SKM-1 treated with dmso at 0.1 percent for 144 hours (cell line): ENCODE results near the gene PTPN14.
"Not testable (repeated sequence)": the region's sequence is repeated elsewhere in the genome, so short reads cannot be mapped to it uniquely, and the experiment has no call there.

Source experiments
- DNase-seq: peaks from one replicate; lab custom pipeline; 2025; ENCODE audit not compliant: unreplicated experiment; lab: John Stamatoyannopoulos, UW

PTPN14 gene

GRCh38 chr1:214551436-214552173 is at the start of gene PTPN14:
Gene PTPN14, minus strand, starts transcription at chr1:214551602. Its CDS starts 86,799 bp downstream, at chr1:214464803.
- DNase-seq: peak; percentile 56

- no peak for DNase-seq
Observed at GRCh38 chr1:214593158-214593557, 41.8 kb upstream of the PTPN14 start.

DNA sequence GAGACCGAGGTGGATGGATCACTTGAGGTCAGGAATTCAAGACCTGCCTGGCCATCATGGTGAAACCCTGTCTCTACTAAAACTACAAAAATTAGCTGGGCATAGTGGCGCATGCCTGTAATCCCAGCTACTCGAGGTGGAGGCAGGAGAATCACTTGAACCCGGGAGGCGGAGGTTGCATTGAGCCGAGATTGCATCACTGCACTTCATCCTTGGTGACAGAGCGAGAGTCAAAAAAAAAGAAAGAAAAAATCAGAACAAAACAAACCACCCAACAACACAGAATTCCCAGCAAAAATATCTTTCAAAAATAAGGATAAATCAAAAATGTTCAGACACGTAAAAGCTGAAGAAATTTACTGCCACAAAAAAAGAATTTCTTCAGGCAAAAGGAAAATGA is 40.5 kb upstream of the PTPN14 start:
- DNase-seq: not testable (repeated sequence)

- DNase-seq: no peak
Observed at GRCh38 chr1:214590696-214591095, 39.3 kb upstream of the PTPN14 start.

DNA sequence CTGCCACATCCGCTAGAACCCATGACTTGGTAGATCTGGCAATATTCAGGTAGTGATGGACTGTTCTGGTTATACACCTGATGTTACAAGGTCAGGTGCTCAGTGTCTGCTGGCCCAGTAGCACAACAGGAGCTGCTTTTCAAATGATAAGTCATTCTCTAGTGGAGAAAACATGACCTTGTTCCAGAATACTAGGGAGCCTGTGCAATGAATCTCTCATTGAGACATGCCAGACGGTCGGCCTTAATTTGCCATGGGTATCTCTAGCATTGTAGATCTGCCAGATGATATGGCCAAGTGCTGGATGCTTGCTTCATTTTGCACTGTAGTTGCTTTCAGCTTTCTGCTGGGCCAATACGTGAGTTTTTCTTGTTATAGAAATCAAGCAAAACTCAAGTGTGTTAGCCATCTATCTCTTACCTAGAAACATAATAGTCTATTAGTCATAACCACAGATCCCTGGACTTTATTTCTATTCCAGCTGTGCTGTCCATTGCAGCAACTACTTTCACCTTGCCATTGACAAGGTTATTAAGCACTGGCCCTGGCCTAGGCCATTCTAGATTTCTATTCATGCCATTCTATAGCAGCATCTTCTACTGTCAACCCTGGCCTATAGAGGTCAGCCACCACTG is 37.7 kb upstream of the PTPN14 start:
- DNase-seq: no peak

- no peak for DNase-seq
Observed at GRCh38 chr1:214587165-214587564, 35.8 kb upstream of the PTPN14 start.

GRCh38 chr1:214586621-214587020 is 35.2 kb upstream of the PTPN14 start:
- DNase-seq: no peak

DNA sequence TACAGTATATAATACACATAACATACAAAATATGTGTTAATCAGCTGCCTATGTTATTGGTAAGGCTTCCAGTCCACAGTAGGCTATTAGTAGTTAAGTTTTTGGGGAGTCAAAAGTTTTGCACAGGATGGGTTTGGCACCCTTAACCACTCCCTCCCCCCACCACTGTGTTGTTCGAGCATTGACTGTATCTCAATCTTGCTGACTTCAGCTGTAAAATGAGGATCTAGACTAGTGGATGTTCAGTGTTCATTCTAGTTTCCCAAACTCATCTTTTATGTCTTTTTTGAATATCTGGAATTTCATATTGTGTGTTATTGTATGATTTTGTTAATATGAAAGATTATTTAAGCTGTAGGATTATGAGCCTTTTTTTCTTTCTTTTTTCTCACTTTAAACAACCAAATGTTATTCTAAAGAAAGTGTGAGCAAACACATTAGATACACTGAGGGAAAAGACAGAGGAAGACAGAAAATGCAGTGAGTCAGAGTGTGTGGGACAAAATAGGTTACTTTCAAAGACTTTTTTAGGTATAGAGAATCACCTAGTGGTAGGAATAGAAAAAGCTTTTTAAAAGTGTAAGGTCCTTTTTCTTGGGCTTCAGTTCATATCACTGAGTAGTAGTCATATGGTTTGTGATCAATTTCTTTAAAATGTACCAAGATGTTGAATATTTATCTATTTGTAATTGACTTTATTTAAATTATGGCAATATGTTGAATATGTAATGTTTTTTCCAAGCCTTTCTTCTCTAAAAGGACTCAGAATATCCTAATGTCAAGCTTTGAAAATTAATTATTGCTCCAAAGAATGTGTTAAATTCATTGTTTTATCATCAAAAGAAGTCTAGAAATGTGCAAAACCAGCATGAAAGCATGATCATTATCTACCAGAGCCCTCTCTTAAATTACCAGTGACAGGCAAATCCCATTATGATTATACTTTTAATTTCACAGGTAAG is 33.7 kb upstream of the PTPN14 start:
- peak; percentile 63 for DNase-seq

GRCh38 chr1:214583824-214584554 is 32.6 kb upstream of the PTPN14 start:
- DNase-seq: no peak

DNA sequence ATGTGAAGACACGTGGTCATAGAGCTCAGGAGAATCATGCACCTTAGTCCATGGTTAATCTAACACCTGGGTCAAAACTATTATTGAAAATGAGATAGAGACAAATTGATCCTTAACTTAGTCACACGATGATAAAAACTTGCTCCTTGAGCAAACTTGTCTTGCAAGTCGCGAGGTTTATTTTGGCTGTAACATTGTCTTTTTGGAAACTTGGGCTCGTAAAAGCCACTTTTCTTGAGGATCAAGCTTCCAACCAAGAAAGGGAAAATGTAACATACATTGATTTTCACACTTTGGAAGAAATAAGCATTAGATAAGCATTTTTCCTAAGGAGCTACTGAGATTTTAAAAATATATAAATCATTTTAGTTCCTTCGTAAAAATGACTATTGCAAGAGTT is 31.7 kb upstream of the PTPN14 start:
- DNase-seq: no peak

DNA sequence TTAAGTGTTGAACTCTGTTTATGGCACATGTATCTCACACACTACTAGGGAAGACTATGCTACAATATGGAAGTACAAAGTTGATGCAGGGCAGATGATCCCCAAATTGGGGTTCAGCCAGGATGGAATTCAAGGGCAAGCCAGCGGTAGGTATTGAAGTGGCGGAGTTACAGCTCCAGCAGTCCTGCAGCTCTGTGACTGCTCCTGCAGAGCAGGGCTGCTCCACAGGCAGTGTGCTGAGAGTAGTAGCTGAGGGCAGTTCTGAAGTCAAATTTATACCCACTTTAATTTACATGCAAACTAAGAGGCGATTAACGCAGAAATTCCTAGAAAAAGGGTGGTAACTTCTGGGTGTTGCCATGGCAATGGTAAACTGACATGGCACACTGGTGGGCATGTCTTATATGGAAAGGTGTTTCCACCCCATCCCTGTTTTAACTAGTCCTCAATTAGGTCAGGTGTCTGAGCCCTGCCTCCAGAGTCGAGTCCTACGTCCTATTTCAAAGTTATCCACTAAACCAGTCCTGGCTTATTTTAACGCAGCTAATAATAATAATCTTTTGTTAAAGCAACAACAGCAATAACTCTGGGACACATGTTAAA is 31.0 kb upstream of the PTPN14 start:
- DNase-seq: no peak

DNA sequence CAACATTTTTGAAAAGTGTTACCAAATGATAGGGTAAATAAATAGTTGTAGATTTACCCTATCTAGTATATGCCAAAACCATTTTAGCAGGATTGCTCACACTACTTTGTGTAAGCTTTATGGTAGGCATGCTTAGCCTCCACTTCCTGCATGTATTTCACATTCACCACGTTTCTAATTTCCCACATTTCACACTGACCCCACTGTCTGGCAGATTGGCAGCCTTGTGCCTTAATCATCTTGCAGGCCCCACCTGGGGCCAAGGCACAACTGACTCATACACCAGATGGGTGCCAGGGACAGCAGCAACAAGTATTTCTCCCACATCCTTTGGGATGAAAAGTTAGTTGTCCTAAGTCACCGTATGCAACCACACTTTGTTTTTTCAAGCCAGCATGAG is 30.4 kb upstream of the PTPN14 start:
- no peak for DNase-seq

- peak; percentile 95 for DNase-seq
Observed at GRCh38 chr1:214579183-214579582, 27.8 kb upstream of the PTPN14 start.

DNA sequence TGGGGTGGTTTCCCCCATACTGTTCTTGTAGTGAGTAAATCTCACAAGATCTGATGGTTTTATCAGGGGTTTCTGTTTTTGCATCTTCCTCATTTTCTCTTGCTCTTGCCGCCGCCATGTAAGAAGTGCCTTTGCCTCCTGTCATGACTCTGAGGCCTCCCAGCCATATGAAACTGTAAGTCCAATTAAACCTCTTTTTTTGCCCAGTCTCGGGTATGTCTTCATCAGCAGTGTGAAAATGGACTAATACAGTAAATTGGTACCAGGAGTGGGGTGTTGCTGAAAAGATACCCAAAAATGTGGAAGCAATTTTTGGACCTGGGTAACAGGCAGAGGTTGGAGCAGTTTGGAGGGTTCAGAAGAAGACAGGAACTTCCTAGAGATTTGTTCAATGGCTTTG is 24.7 kb upstream of the PTPN14 start:
- not testable (repeated sequence) for DNase-seq

DNA sequence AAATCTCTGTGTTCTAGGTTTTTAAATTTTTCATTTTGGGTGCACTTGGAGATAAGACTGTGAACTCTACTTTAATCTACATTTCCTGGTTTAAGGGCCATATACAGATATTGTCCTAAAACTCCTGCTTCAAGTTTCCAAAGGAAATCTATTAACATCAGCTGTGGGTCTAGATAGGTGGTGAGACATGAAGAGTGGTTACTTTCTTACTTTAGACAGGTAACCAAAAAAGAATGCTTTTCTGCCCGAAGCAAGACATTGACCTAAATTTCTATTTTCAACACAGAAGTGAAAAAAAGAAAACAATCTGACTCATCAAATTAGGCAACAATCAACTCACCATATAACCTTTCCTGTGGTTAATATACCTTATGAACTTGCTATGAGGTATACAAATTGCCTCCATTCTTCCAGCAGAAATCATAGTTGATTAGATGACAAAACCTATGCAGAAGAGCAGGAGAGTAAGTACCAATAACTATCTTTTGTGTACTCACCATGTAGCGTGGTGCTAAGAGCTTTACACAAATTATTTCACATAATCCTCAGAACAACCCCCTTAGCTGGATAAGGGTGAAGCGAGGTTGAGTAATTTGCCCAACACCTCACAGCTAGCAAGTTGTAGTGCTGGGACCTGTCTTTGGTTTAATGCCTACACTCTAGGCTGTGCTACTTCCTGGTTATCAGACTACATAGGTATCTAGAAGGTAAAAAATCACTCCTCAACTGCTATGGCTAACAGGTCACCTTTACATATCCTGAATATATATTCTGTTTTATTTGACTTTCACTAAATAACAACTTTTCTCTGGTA is 23.4 kb upstream of the PTPN14 start:
- DNase-seq: no peak

DNA sequence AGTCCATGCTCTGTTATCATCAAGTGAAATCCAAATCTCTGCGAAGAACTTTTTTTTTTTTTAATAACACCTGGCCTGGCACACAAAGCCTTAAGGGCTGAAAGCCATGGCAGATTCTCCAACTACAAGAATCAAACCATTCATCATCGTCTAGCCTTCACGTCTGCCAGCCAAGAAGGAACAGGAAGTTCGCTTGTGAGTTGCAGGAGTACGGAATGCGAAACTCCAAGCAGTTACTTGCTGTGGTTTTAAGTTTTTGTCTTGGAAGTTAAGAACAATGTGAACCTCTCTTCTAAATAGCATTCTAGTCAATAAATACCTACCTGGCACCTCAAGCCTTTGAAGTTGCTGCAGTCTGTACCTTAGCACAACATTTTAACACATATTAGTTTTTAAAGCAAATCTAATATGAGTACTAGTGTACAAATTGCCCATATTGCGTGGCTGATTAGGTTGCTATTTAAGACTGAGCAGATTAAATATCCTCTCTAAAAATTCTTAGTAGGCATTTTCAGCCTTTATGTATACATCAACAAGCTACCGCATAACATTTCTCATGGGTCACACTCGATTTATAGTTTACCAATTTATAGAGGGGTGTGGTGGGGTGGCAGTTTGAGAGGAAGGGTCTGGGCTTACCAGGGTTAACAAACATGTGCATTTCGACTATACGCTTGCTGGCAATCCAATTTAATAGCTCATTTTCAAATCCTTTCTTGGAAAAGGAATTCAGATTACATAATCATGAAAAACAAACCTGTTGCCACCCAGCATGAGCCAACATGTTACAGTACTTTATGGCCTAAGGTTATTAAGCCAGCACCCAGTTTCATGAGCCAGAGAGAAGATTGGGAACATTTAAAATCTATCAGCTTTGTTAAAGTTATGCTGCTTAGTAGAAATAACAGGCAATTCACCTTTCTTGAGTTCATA is 22.2 kb upstream of the PTPN14 start:
- no peak for DNase-seq

GRCh38 chr1:214571281-214571680 is 19.9 kb upstream of the PTPN14 start:
- DNase-seq: no peak

GRCh38 chr1:214570442-214570841 is 19.0 kb upstream of the PTPN14 start:
- no peak for DNase-seq
